HG03442 (cell line): ENCODE measurements around the gene CACNA1B.
"Not testable (repeated sequence)": the region's sequence is repeated elsewhere in the genome, so short reads cannot be mapped to it uniquely, and the experiment has no call there.

Source experiments
- ATAC-seq: cut with Tn5 transposase; IDR thresholded peaks from one replicate; pipeline ENCODE4 v1.9.1; 2021; ENCODE audit warnings: mild to moderate bottlenecking, moderate library complexity; ENCODE audit not compliant: unreplicated experiment

CACNA1B gene

GRCh38 chr9:138010861-138011260 is 133.3 kb downstream of the CACNA1B start:
- no peak for ATAC-seq

- no peak for ATAC-seq
These were observed 134.4 kb downstream of the CACNA1B start for GRCh38 chr9:138011951-138012500.

DNA sequence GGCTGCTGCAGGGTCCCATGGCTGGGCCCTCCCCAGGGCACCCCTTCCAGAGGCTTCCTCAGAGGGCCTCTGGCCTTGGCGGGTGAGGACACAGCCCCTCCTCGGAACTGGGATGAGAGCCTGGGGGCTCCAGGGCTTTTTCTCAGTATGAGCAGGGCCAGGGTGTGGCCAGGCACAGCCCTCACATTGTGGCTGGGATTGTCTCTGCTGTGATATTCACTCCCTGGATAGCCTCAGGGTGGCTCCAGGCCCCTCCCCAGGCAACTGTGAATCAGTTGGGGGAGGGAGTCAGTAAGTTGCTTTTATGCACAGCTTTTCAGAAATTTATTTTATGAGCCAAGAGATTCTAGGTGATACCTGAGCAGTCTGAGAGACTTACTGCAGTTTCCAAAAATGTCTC is 135.7 kb downstream of the CACNA1B start:
- ATAC-seq: no peak

GRCh38 chr9:138013836-138014562 is 136.4 kb downstream of the CACNA1B start:
- ATAC-seq: no peak

- no peak for ATAC-seq
These were observed 137.0 kb downstream of the CACNA1B start for GRCh38 chr9:138014563-138014945.

DNA sequence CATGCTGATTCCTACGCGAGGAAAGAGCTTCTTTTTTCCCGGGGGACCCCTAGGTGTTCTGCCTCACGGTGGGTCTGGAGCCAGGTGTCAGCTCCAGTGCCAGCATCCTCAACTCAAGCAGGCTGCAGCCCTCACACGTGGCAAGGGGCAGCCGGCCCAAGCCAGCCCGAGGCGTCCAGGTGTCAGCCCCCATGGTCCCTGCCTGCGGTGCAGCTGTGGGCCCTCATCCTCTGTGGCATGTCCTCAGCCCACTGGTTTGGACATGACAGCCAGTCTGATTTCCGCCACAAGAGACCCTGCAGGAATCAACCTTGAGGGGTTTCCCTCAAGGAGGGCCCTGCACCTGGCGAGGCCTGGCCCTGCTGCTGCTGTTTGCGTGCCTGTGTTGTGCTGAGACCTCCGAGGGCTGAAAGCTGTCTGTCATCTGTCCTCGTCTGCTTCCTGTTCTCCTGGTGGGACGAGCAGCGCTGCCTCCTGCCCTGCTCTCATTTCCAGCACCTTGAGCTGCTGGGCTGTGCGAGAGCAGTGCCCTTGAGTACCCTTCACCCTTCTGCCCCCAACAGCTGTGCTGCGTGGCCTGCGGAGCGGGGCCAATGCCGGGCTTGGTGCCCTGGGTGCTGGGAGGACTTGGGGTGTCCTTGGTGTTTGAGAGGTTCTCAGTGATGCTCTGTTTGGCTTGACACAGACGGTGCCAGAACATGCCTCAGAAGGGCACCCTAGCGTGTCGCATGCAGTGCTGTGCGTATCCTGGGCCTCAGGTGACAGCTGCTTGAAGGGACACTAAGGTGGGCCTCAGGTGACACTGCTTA is 137.6 kb downstream of the CACNA1B start:
- ATAC-seq: no peak

- no peak for ATAC-seq
These were observed 139.0 kb downstream of the CACNA1B start for GRCh38 chr9:138016406-138017187.

DNA sequence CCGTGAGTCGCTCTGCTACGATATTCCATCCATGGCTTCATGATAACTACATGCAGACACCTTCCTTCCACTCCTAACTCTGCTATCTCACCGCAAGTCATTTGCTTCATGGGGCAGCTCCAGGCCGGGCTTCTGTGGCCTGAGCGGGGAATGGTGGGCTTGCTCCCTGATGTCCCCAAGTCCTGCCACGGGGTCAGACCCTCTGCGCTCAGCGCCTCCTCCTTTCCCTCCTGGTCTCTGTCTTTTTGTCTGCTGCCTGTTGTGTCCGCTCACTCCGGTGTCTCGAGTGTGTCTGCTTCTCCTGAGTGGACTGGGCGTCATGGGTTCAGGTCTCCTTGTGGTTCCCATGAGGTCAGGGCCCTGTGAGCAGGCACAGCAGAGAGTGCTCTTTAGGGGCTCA is 139.6 kb downstream of the CACNA1B start:
- ATAC-seq: no peak

- ATAC-seq: not testable (repeated sequence)
These were observed 141.9 kb downstream of the CACNA1B start for GRCh38 chr9:138019514-138019913.

DNA sequence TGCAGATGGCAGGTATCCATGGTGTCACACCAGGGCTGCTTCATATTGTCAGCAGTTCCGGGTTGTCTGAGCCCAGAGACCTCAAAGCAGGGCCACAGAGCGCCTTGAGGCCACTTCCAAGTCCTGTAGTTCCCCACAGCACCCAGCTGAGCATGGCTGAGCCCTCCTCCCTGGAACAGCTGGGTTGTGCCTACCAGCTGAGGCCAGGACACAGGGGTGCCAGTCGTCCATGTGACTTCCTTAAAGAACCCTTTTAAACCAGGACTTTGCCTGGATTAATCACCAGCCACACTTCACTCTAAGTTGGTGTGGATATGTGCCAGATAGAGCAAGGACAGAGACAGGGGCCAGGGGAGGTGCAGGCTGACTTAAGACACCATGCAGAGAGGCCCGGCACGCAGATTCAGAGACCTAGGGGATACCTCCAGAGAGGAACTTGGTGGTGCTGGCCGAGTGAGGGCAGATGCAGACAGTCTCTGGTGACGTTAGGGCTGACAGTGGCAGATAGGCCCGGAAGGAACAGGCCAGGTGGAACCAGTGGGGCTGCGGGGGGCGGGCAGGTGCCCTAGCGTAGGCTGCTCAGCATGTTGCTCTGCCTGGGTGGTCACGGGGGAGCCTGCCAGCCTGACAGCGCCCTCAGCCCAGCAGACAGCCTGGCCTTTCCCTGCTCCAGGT is 142.7 kb downstream of the CACNA1B start:
- no peak for ATAC-seq

GRCh38 chr9:138020795-138021182 is 143.2 kb downstream of the CACNA1B start:
- no peak for ATAC-seq

DNA sequence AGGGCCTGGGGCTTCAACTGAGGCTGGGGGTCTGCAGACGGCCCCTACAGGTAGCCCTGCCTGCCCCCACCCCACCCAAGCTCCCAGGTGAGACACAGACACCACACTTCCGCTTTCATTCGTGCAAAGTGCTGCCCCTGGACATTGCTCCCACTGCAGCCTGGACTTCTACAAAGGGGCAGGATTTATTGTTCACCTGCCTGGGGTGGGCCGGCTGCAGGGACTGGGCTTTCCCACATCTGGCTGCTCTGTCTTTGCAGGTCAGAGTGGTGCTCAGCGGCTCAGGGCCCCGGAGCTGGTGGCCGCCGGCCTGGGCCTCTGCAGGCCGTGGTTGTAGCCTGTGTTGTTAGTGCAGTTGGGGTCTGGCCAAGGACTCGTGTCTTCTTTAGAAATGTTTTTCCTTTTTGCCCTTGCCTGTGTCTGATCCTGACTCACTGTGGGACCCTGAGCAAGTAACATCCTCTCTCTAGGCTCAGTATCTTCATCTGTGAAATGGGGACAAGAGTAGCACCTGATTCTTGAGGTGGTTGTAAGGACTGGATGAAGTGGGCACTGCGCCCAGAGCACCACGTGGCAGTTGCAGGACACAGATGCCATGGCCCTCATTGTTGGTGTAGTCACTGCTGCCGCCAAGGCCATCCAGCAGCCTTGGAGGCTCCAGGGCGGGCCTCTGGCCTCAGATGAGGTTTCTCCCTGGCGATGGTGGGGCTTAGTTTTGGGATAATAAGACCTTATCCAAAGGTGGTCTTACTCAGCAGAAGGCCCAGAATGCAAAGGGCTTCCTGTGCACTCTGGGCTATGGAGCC is 143.9 kb downstream of the CACNA1B start:
- ATAC-seq: no peak

GRCh38 chr9:138022121-138022741 is 144.6 kb downstream of the CACNA1B start:
- no peak for ATAC-seq

DNA sequence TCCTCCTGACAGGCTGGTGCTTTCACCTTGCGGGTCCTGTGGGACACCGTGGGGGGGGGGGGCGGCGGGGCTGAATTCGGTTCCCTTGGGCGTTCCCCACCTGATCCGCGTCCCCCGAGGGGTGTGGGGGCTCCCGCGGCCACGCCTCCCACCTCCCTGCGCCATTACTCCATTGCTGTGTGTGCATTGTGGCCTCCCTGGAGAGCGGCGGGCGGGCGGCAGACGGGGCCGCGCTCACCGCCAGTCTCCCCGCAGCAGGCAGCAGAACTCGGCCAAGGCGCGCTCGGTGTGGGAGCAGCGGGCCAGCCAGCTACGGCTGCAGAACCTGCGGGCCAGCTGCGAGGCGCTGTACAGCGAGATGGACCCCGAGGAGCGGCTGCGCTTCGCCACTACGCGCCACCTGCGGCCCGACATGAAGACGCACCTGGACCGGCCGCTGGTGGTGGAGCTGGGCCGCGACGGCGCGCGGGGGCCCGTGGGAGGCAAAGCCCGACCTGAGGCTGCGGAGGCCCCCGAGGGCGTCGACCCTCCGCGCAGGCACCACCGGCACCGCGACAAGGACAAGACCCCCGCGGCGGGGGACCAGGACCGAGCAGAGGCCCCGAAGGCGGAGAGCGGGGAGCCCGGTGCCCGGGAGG is 145.3 kb downstream of the CACNA1B start:
- no peak for ATAC-seq

DNA sequence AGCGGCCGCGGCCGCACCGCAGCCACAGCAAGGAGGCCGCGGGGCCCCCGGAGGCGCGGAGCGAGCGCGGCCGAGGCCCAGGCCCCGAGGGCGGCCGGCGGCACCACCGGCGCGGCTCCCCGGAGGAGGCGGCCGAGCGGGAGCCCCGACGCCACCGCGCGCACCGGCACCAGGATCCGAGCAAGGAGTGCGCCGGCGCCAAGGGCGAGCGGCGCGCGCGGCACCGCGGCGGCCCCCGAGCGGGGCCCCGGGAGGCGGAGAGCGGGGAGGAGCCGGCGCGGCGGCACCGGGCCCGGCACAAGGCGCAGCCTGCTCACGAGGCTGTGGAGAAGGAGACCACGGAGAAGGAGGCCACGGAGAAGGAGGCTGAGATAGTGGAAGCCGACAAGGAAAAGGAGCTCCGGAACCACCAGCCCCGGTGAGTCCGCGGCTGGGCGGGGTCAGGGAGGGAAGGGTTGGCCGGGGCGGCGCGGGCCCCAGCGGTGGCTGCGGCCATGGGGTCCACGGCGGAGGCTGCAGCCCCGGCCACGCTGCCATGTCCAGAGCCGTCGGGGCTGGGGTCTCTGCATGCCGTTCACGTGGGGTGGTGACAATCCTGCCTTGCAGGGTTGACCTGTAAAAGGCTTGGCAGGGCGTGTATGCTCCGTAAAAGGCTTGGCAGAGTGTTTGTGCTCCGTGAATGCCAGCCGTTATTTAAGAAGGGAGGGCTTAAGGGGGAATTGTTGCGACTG is 146.0 kb downstream of the CACNA1B start:
- ATAC-seq: no peak

GRCh38 chr9:138024131-138024530 is 146.5 kb downstream of the CACNA1B start:
- ATAC-seq: no peak

GRCh38 chr9:138024831-138025291 is 147.3 kb downstream of the CACNA1B start:
- no peak for ATAC-seq

DNA sequence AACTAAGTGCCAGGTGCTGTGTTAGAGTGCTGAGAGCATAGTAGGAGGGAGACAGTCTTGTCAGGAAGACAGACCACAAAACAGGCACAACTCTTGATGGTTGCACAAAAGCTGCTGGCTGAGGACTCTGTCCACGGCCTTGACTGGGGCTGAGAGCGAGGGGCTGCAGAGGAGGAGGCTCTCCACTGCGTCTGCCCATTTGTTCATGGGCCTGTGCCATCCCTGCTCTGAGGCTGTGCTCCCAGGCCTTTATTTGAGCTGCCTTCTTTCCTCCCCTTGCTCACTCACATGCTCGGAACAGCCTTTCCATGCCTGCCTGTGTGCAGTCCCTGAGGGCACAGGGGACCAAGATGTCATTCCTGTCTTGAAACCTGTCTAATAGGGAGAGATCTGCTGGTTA is 147.8 kb downstream of the CACNA1B start:
- no peak for ATAC-seq
